ENCODE measurements around the gene ERBB4. TPM values are rescaled to one million over a fixed set of nuclear protein-coding genes. Genes with fewer than 3 reads are reported as not detected.

The ERBB4 gene
- total and polyA plus RNA-seq, 10 of the 15 experiments (the other 5 are each of a cell fraction or from before 2014, with no cell fraction given) = under 0.01 to 0.23 (median 0.01) TPM; not detected in 4

DNA sequence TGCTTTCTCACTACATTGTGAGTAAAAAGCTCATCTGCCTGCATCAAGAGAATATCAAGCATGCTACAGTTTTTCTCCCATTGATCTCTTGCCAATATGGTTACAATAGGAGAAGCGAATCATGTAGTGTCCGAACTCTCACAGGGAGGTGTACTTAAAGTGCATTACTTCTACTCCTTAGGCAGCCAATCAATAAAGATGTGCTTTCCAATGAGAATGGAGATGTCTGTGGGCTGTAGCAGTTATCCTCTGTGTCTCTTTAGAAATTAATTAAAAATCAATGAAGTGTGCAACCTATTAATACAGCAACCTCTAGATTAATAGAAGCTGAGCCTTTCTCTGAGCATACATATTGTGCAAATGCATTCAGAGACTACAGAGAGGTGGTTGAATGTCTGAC, 1098.5 kb downstream of the ERBB4 start:
- intact Hi-C loops (cut with micrococcal nuclease; ENCODE audit: unreplicated experiment) (no loop called here), in situ Hi-C loops (cut with MboI) (no loop called here)
- no peak overlapping the region for H3K9ac ChIP-seq (ENCODE audit: control insufficient read depth, insufficient read depth, low read length)
- no peaks in the 10 kb centered on the region for H3K36me3 ChIP-seq (ENCODE audit: control insufficient read depth in 2 of 2, insufficient read depth in 2 of 2, low read length in 1 of 2)
- no peak overlapping the region for H3K4me3 ChIP-seq
- no peaks in the 10 kb centered on the region for H3K79me2 ChIP-seq (ENCODE audit: control insufficient read depth, insufficient read depth, low read length)
- no peak overlapping the region for H3K27ac ChIP-seq (ENCODE audit: control insufficient read depth, insufficient read depth)
- no peaks in the 10 kb centered on the region for H4K20me1 ChIP-seq (ENCODE audit: control insufficient read depth, insufficient read depth)
- H3K9me3 ChIP-seq (replicated peaks; ENCODE audit: control insufficient read depth, insufficient read depth, low read length) = no peaks in the 10 kb centered on the region
- TF ChIP-seq, protein P1, sequence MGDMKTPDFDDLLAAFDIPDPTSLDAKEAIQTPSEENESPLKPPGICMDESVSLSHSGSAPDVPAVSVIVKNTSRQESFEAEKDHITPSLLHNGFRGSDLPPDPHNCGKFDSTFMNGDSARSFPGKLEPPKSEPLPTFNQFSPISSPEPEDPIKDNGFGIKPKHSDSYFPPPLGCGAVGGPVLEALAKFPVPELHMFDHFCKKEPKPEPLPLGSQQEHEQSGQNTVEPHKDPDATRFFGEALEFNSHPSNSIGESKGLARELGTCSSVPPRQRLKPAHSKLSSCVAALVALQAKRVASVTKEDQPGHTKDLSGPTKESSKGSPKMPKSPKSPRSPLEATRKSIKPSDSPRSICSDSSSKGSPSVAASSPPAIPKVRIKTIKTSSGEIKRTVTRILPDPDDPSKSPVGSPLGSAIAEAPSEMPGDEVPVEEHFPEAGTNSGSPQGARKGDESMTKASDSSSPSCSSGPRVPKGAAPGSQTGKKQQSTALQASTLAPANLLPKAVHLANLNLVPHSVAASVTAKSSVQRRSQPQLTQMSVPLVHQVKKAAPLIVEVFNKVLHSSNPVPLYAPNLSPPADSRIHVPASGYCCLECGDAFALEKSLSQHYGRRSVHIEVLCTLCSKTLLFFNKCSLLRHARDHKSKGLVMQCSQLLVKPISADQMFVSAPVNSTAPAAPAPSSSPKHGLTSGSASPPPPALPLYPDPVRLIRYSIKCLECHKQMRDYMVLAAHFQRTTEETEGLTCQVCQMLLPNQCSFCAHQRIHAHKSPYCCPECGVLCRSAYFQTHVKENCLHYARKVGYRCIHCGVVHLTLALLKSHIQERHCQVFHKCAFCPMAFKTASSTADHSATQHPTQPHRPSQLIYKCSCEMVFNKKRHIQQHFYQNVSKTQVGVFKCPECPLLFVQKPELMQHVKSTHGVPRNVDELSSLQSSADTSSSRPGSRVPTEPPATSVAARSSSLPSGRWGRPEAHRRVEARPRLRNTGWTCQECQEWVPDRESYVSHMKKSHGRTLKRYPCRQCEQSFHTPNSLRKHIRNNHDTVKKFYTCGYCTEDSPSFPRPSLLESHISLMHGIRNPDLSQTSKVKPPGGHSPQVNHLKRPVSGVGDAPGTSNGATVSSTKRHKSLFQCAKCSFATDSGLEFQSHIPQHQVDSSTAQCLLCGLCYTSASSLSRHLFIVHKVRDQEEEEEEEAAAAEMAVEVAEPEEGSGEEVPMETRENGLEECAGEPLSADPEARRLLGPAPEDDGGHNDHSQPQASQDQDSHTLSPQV (IDR thresholded peaks at IDR 0.05) = no peak
- no peak for TF ChIP-seq EED (IDR thresholded peaks at IDR 0.05; ENCODE audit: low read depth)
- no peak for TF ChIP-seq IKZF1 (conservative IDR thresholded peaks at IDR 0.05)
- CTCF ChIA-PET = interaction anchor here (4.6 kb wide), 1 partner anchor 15 kb away, joined by 22 read pairs; no protein-coding TSS in a partner anchor
- SMC1A ChIA-PET (ENCODE audit: uncharacterized antibody, unreplicated experiment) = no interaction called here
- DNase-seq (ENCODE audit: low read depth, low spot score) = no peak
- H3K4me1 ChIP-seq (ENCODE audit: control insufficient read depth, insufficient read depth, low read length) = no peaks in the 10 kb centered on the region
- no peaks in the 10 kb centered on the region for H3K27me3 ChIP-seq (replicated peaks in 1 of 2; ENCODE audit: control insufficient read depth in 2 of 2, insufficient read depth in 2 of 2, low read length in 1 of 2)
- RAD21 ChIA-PET (ENCODE audit: unreplicated experiment) = no interaction called here
- WGBS (ENCODE audit: insufficient coverage, insufficient replicate concordance, low lambda C conversion rate, missing lambda C conversion rate) = 17% methylated on average over 2 of the region's 2 CpGs
- H3K4me2 ChIP-seq (ENCODE audit: control insufficient read depth, insufficient read depth) = no peak overlapping the region
- BruUV-seq (replicated peaks) = no TSS peak
- ATAC-seq = no peak
- POLR2A ChIA-PET = no interaction called here
- no peak for FAIRE-seq
- H2AFZ ChIP-seq (ENCODE audit: control insufficient read depth, low read depth, low read length) = no peak overlapping the region

DNA sequence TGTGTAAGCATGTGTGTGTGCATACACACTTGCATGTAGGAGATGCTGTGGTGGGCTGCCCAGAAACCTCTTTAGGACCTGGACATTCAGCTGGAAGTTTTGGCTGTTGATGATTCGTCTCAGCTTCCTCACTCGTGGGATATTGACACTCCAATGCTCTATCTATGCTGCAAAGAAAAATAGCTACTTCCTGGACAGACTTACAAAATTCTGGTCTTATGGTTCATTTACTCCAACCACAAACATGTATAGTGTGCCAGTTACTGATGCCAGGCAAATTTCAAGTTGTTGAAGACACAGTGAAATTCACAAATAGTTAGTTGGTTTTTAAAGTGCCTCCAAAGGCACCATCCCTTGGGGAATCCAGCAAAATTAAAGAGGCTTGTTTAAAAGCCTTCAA, 1099.6 kb downstream of the ERBB4 start:
- POLR2A ChIA-PET = no interaction called here
- H2AFZ ChIP-seq (ENCODE audit: control insufficient read depth, low read depth, low read length) = no peak overlapping the region
- no TSS peak for BruUV-seq (replicated peaks)
- SMC1A ChIA-PET (ENCODE audit: uncharacterized antibody, unreplicated experiment) = no interaction called here
- RAD21 ChIA-PET (ENCODE audit: unreplicated experiment) = interaction anchor here (0.7 kb wide), 1 partner anchor 180 kb away, joined by 3 read pairs; no protein-coding TSS in a partner anchor
- no peaks in the 10 kb centered on the region for H3K79me2 ChIP-seq (ENCODE audit: control insufficient read depth, insufficient read depth, low read length)
- no peak overlapping the region for H3K4me2 ChIP-seq (ENCODE audit: control insufficient read depth, insufficient read depth)
- CTCF ChIA-PET = interaction anchor here (1.2 to 4.6 kb wide), 2 partner anchors 9 to 16 kb away, joined by 3 to 22 read pairs; no protein-coding TSS in a partner anchor
- no peak overlapping the region for H3K4me3 ChIP-seq
- no peak overlapping the region for H3K9ac ChIP-seq (ENCODE audit: control insufficient read depth, insufficient read depth, low read length)
- no peaks in the 10 kb centered on the region for H3K9me3 ChIP-seq (replicated peaks; ENCODE audit: control insufficient read depth, insufficient read depth, low read length)
- in situ Hi-C loops (cut with MboI) (no loop called here), intact Hi-C loops (cut with micrococcal nuclease; ENCODE audit: unreplicated experiment) (no loop called here)
- H3K4me1 ChIP-seq (ENCODE audit: control insufficient read depth, insufficient read depth, low read length) = no peaks in the 10 kb centered on the region
- H4K20me1 ChIP-seq (ENCODE audit: control insufficient read depth, insufficient read depth) = no peaks in the 10 kb centered on the region
- 0% methylated on average over 2 of the region's 2 CpGs for WGBS (ENCODE audit: insufficient coverage, insufficient replicate concordance, low lambda C conversion rate, missing lambda C conversion rate)
- no peaks in the 10 kb centered on the region for H3K27me3 ChIP-seq (replicated peaks in 1 of 2; ENCODE audit: control insufficient read depth in 2 of 2, insufficient read depth in 2 of 2, low read length in 1 of 2)
- no peak overlapping the region for H3K27ac ChIP-seq (ENCODE audit: control insufficient read depth, insufficient read depth)
- DNase-seq (ENCODE audit: low read depth, low spot score) (no peak), ATAC-seq (no peak), FAIRE-seq (no peak)
- H3K36me3 ChIP-seq (ENCODE audit: control insufficient read depth in 2 of 2, insufficient read depth in 2 of 2, low read length in 1 of 2) = no peaks in the 10 kb centered on the region
- no peak for TF ChIP-seq SRF (IDR thresholded peaks at IDR 0.05; ENCODE audit: low read depth in 2 of 2, low read length in 2 of 2)
- TF ChIP-seq DPF2 (IDR thresholded peaks at IDR 0.05) = no peak
- no peak for TF ChIP-seq CREM (IDR thresholded peaks at IDR 0.05; ENCODE audit: low read depth)
- TF ChIP-seq MTA3 (IDR thresholded peaks at IDR 0.05; ENCODE audit: borderline replicate concordance, low read length) = no peak
- no peak for TF ChIP-seq MXI1 (IDR thresholded peaks at IDR 0.05; ENCODE audit: low read depth, low read length)
- TF ChIP-seq EZH2 (IDR thresholded peaks at IDR 0.05; ENCODE audit: borderline replicate concordance, control insufficient read depth, low read depth, low read length) = no peak
- TF ChIP-seq CBX5 (IDR thresholded peaks at IDR 0.05; ENCODE audit: low read depth) = no peak
- no peak for TF ChIP-seq ZBED1 (IDR thresholded peaks at IDR 0.05; ENCODE audit: borderline replicate concordance)
- TF ChIP-seq, protein P2, sequence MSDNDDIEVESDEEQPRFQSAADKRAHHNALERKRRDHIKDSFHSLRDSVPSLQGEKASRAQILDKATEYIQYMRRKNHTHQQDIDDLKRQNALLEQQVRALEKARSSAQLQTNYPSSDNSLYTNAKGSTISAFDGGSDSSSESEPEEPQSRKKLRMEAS (IDR thresholded peaks at IDR 0.05; ENCODE audit: low read depth, low read length) = no peak
- no peak for TF ChIP-seq WRNIP1 (IDR thresholded peaks at IDR 0.05; ENCODE audit: borderline replicate concordance, low read depth, low read length)
